ENCODE data around the gene OARD1. TPM values are rescaled to one million over a fixed set of nuclear protein-coding genes. Genes with fewer than 3 reads are reported as not detected.
A peak's percentile ranks its signal among the peaks of the same experiment; 100 is the strongest.
"Not testable (repeated sequence)": the region's sequence is repeated elsewhere in the genome, so short reads cannot be mapped to it uniquely, and the experiment has no call there.

Gene OARD1, protein sequence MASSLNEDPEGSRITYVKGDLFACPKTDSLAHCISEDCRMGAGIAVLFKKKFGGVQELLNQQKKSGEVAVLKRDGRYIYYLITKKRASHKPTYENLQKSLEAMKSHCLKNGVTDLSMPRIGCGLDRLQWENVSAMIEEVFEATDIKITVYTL
- 10 to 100 TPM; 23.7 to 24.4 TPM for polyA plus RNA-seq

DNA sequence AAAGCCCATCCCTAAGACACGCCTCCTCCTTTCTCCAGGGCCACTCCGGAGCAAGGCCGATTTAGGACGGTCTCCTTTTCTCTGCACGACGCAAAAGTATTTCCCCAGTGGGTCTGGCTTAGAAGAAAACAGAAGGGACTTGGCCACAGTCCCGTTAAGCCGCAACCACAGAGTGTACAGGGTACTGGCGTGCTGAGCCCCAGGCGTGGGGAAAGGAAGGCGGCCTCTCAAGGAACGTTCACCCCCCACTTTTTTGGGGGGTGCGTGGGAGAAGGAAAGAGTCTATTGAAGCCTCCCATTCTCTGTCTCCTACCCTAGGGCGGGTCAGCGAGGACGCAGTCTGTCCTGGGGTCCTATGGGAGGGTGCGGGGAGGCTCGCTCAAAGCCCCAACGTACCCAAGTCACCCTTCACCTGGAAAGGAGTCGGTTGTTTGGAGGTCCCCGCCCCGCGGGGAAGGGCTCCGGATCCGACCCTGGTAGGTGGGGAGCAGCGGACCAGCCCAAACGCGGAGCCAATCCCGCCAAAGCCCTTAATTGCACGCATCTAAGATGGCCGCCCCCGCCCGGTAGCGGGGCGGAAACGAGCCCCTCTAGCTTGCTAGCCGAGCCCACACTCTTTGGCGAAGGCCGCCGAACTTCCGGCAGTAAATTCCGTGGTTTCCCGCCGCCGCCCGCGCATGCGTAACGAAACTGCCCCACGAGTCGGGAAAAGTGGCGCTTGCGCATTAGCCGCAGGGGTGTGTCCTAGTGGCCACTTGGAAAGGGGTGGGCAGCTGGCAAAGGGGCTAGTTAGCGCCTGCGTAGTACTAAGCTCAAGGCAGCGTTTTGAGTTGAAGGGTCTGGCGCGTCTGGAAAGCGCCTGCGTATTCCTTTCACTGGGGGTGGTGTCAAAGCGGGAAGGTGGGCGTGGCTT is at the start of gene OARD1:
Gene OARD1 (minus strand): TSS at position 434 of the 913 bp plus-strand sequence. CDS start 722 bp downstream, outside the sequence.
- WGBS, 2 donors, result 0% methylated on average over 63 of the region's 63 CpGs
- Histone ChIP-seq H3K36me3 (ENCODE audit: control insufficient read depth in 2 of 2, insufficient read depth in 2 of 2, low read length in 1 of 2) (no peaks in the 10 kb centered on the region), H3K27ac (ENCODE audit: low read depth in 2 of 2, low read length in 1 of 2) (peak within 1 kb of the TSS; percentile 100), H3K4me3 (ENCODE audit: low read depth in 1 of 2, low read length in 2 of 2) (peak within 1 kb of the TSS; percentile 82 to 91), H3K27me3 (ENCODE audit: control insufficient read depth in 1 of 2, insufficient read depth in 2 of 2, low read length in 2 of 2) (no peaks in the 10 kb centered on the region), H3K4me1 (ENCODE audit: control insufficient read depth in 2 of 2, insufficient read depth in 2 of 2, low read length in 1 of 2) (no peaks in the 10 kb centered on the region), H3K9me3 (ENCODE audit: control insufficient read depth in 2 of 2, insufficient read depth in 1 of 2, low read depth in 1 of 2, low read length in 1 of 2) (no peaks in the 10 kb centered on the region)

DNA sequence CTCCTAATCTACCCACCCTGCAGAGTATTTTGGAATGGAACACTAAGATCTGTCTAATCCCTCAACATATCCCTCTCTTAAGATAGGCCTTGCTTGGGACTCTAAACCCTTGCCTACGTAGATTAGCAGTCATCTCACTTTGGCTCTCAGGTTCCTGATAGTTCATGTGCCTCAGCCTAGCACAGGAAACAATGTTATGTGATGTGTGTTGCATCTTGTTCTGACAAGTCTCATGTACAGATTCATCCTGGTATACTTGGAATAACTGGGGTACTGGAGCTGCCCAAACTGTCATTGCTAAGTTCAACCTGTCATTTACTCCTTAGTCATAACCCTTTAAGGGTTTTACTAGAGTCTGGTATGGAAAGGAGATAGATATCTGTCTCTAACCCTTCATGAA is 47.9 kb upstream of the OARD1 start:
- Histone ChIP-seq H3K27ac (ENCODE audit: low read depth in 2 of 2, low read length in 1 of 2) (no peak overlapping the region), H3K27me3 (ENCODE audit: control insufficient read depth in 1 of 2, insufficient read depth in 2 of 2, low read length in 2 of 2) (no peaks in the 10 kb centered on the region), H3K4me3 (ENCODE audit: low read depth in 1 of 2, low read length in 2 of 2) (no peak overlapping the region), H3K36me3 (ENCODE audit: control insufficient read depth in 2 of 2, insufficient read depth in 2 of 2, low read length in 1 of 2) (no peaks in the 10 kb centered on the region), H3K4me1 (ENCODE audit: control insufficient read depth in 2 of 2, insufficient read depth in 2 of 2, low read length in 1 of 2) (no peaks in the 10 kb centered on the region), H3K9me3 (ENCODE audit: control insufficient read depth in 2 of 2, insufficient read depth in 1 of 2, low read depth in 1 of 2, low read length in 1 of 2) (no peaks in the 10 kb centered on the region)
- 84 to 100% methylated on average over 1 of the region's 1 CpG for WGBS, 2 donors

GRCh38 chr6:41119508-41119907 is 47.4 kb upstream of the OARD1 start:
- Histone ChIP-seq H3K27ac (ENCODE audit: low read depth in 2 of 2, low read length in 1 of 2) (no peak overlapping the region), H3K4me1 (ENCODE audit: control insufficient read depth in 2 of 2, insufficient read depth in 2 of 2, low read length in 1 of 2) (no peaks in the 10 kb centered on the region), H3K9me3 (ENCODE audit: control insufficient read depth in 2 of 2, insufficient read depth in 1 of 2, low read depth in 1 of 2, low read length in 1 of 2) (no peaks in the 10 kb centered on the region), H3K4me3 (ENCODE audit: low read depth in 1 of 2, low read length in 2 of 2) (no peak overlapping the region), H3K27me3 (ENCODE audit: control insufficient read depth in 1 of 2, insufficient read depth in 2 of 2, low read length in 2 of 2) (no peaks in the 10 kb centered on the region), H3K36me3 (ENCODE audit: control insufficient read depth in 2 of 2, insufficient read depth in 2 of 2, low read length in 1 of 2) (no peaks in the 10 kb centered on the region)
- 53 to 60% methylated on average over 1 of the region's 1 CpG for WGBS, 2 donors

- H3K4me3 ChIP-seq (ENCODE audit: low read depth in 1 of 2, low read length in 2 of 2); H3K27me3 ChIP-seq (ENCODE audit: control insufficient read depth in 1 of 2, insufficient read depth in 2 of 2, low read length in 2 of 2); H3K4me1 ChIP-seq (ENCODE audit: control insufficient read depth in 2 of 2, insufficient read depth in 2 of 2, low read length in 1 of 2); H3K27ac ChIP-seq (ENCODE audit: low read depth in 2 of 2, low read length in 1 of 2); H3K9me3 ChIP-seq (ENCODE audit: control insufficient read depth in 2 of 2, insufficient read depth in 1 of 2, low read depth in 1 of 2, low read length in 1 of 2); H3K36me3 ChIP-seq (ENCODE audit: control insufficient read depth in 2 of 2, insufficient read depth in 2 of 2, low read length in 1 of 2): not testable (repeated sequence)
- WGBS, 2 donors, result 86 to 90% methylated on average over 2 of the region's 2 CpGs
Observed at GRCh38 chr6:41115027-41115426, 42.9 kb upstream of the OARD1 start.

DNA sequence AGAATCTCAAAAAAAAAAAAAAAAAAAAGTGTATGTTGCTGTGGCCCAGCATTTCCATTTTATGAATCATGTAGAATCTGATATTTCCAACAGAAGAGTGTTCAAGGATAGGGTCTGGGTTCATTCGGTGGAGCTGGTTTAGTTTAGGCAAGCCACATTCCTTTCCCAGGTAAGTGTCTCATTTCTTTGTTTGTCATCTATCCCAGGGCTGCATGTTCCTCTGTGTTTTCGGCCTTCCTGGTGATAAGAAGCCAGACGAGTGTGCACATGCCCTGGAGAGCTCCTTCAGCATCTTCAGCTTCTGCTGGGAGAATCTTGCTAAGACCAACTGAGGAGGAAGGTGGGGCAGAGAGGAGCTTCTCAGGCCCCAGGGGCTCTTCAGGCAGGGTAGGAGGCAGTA is 38.9 kb upstream of the OARD1 start:
- no peaks in the 10 kb centered on the region for H3K36me3 ChIP-seq (ENCODE audit: control insufficient read depth in 2 of 2, insufficient read depth in 2 of 2, low read length in 1 of 2)
- WGBS, 2 donors, result 64 to 66% methylated on average over 3 of the region's 3 CpGs
- H3K27me3 ChIP-seq (ENCODE audit: control insufficient read depth in 1 of 2, insufficient read depth in 2 of 2, low read length in 2 of 2), result no peaks in the 10 kb centered on the region
- no peaks in the 10 kb centered on the region for H3K9me3 ChIP-seq (ENCODE audit: control insufficient read depth in 2 of 2, insufficient read depth in 1 of 2, low read depth in 1 of 2, low read length in 1 of 2)
- no peaks in the 10 kb centered on the region for H3K4me1 ChIP-seq (ENCODE audit: control insufficient read depth in 2 of 2, insufficient read depth in 2 of 2, low read length in 1 of 2)
- H3K4me3 ChIP-seq (ENCODE audit: low read depth in 1 of 2, low read length in 2 of 2), result no peak overlapping the region
- H3K27ac ChIP-seq (ENCODE audit: low read depth in 2 of 2, low read length in 1 of 2), result no peak overlapping the region

- H3K36me3 ChIP-seq (ENCODE audit: control insufficient read depth in 2 of 2, insufficient read depth in 2 of 2, low read length in 1 of 2), result peaks cover 3 to 7% of the 10 kb centered on the region in 2 donors
- WGBS, 2 donors, result 86 to 90% methylated on average over 3 of the region's 3 CpGs
- no peaks in the 10 kb centered on the region for H3K9me3 ChIP-seq (ENCODE audit: control insufficient read depth in 2 of 2, insufficient read depth in 1 of 2, low read depth in 1 of 2, low read length in 1 of 2)
- H3K27me3 ChIP-seq (ENCODE audit: control insufficient read depth in 1 of 2, insufficient read depth in 2 of 2, low read length in 2 of 2), result no peaks in the 10 kb centered on the region
- H3K4me3 ChIP-seq (ENCODE audit: low read depth in 1 of 2, low read length in 2 of 2), result no peak overlapping the region
- H3K4me1 ChIP-seq (ENCODE audit: control insufficient read depth in 2 of 2, insufficient read depth in 2 of 2, low read length in 1 of 2), result no peaks in the 10 kb centered on the region
- no peak overlapping the region for H3K27ac ChIP-seq (ENCODE audit: low read depth in 2 of 2, low read length in 1 of 2)
Observed at GRCh38 chr6:41103847-41104246, 31.7 kb upstream of the OARD1 start.

DNA sequence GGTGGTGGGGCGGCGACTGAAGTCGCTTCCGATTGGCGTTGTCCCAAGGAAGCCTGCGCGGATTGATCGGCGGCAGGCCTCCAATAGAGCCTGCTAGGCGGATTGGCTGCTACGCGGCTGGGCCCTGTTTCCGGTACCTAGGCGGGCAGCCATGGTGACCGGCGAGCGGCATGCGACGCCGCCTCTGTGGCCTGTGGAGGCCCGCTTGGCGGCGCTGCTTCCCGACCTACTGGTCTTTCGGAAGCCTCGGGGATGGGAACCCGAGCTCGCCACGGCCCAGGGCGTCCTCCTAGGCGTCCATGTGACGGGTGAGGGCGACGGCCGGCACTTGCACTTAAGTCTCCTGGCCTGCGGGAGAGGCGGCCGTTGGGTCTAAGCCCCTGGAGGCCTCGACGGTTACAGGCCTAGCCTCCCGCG is 28.7 kb upstream of the OARD1 start:
- H3K36me3 ChIP-seq (ENCODE audit: control insufficient read depth in 2 of 2, insufficient read depth in 2 of 2, low read length in 1 of 2), result peaks cover 11 to 25% of the 10 kb centered on the region in 2 donors
- 77 to 87% methylated on average over 41 to 42 of the region's 42 CpGs for WGBS, 2 donors
- no peaks in the 10 kb centered on the region for H3K4me1 ChIP-seq (ENCODE audit: control insufficient read depth in 2 of 2, insufficient read depth in 2 of 2, low read length in 1 of 2)
- no peaks in the 10 kb centered on the region for H3K27me3 ChIP-seq (ENCODE audit: control insufficient read depth in 1 of 2, insufficient read depth in 2 of 2, low read length in 2 of 2)
- no peak overlapping the region for H3K4me3 ChIP-seq (ENCODE audit: low read depth in 1 of 2, low read length in 2 of 2)
- no peak overlapping the region for H3K27ac ChIP-seq (ENCODE audit: low read depth in 2 of 2, low read length in 1 of 2)
- H3K9me3 ChIP-seq (ENCODE audit: control insufficient read depth in 2 of 2, insufficient read depth in 1 of 2, low read depth in 1 of 2, low read length in 1 of 2), result no peaks in the 10 kb centered on the region

GRCh38 chr6:41098366-41098765 is 26.2 kb upstream of the OARD1 start:
- Histone ChIP-seq H3K4me1 (ENCODE audit: control insufficient read depth in 2 of 2, insufficient read depth in 2 of 2, low read length in 1 of 2) (no peaks in the 10 kb centered on the region), H3K4me3 (ENCODE audit: low read depth in 1 of 2, low read length in 2 of 2) (no peak overlapping the region), H3K27me3 (ENCODE audit: control insufficient read depth in 1 of 2, insufficient read depth in 2 of 2, low read length in 2 of 2) (no peaks in the 10 kb centered on the region), H3K36me3 (ENCODE audit: control insufficient read depth in 2 of 2, insufficient read depth in 2 of 2, low read length in 1 of 2) (peaks cover 14 to 32% of the 10 kb centered on the region in 2 donors), H3K9me3 (ENCODE audit: control insufficient read depth in 2 of 2, insufficient read depth in 1 of 2, low read depth in 1 of 2, low read length in 1 of 2) (no peaks in the 10 kb centered on the region), H3K27ac (ENCODE audit: low read depth in 2 of 2, low read length in 1 of 2) (no peak overlapping the region)
- WGBS, 2 donors, result 74 to 85% methylated on average over 3 of the region's 3 CpGs

DNA sequence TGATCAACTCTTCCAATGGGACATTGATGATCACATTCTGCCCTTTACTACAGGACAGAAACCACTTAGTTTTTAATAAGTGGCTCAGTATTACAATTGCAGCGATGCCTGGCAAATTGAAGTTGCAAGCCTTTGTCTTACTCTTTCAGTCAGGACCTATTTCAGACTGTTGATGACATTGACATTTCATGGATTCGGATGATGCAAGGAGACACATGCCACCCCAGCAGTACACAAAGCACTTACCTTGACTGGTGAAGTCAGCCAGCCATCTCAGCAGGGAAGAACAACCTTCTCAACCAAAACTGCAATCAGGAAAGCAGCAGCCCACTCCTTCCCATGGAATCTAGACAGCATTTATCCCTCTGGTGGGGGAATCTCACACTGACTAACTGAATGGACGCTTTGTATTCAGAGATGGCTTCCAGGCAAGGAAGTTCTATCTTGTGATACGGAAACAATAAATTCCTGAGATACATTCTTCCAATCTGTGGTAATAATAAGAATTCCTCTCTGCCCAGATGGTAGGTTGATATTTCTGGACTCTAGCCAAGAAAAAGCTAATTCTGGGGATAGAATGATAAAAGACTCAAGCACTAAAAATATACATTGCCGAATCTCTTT is 25.4 kb upstream of the OARD1 start:
- no peaks in the 10 kb centered on the region for H3K9me3 ChIP-seq (ENCODE audit: control insufficient read depth in 2 of 2, insufficient read depth in 1 of 2, low read depth in 1 of 2, low read length in 1 of 2)
- no peak overlapping the region for H3K27ac ChIP-seq (ENCODE audit: low read depth in 2 of 2, low read length in 1 of 2)
- 85 to 86% methylated on average over 5 of the region's 5 CpGs for WGBS, 2 donors

More for the DNA sequence above, 25.4 kb upstream of the OARD1 start:
- no peaks in the 10 kb centered on the region for H3K4me1 ChIP-seq (ENCODE audit: control insufficient read depth in 2 of 2, insufficient read depth in 2 of 2, low read length in 1 of 2)
- peaks cover 14 to 33% of the 10 kb centered on the region in 2 donors for H3K36me3 ChIP-seq (ENCODE audit: control insufficient read depth in 2 of 2, insufficient read depth in 2 of 2, low read length in 1 of 2)
- no peak overlapping the region for H3K4me3 ChIP-seq (ENCODE audit: low read depth in 1 of 2, low read length in 2 of 2)
- H3K27me3 ChIP-seq (ENCODE audit: control insufficient read depth in 1 of 2, insufficient read depth in 2 of 2, low read length in 2 of 2), result no peaks in the 10 kb centered on the region

Measured in esophagus (tissue), 2 donors.